ENCODE measurements around the gene BANP. TPM values are rescaled to one million over a fixed set of nuclear protein-coding genes. Genes with fewer than 3 reads are reported as not detected.

BANP gene
- total RNA-seq, 1 experiment from 2014 or later = 37.2 TPM

- DNase-seq (ENCODE audit: low read depth, low spot score) = no peak
Observed at GRCh38 chr16:88022076-88023042, 71.1 kb downstream of the BANP start.

DNA sequence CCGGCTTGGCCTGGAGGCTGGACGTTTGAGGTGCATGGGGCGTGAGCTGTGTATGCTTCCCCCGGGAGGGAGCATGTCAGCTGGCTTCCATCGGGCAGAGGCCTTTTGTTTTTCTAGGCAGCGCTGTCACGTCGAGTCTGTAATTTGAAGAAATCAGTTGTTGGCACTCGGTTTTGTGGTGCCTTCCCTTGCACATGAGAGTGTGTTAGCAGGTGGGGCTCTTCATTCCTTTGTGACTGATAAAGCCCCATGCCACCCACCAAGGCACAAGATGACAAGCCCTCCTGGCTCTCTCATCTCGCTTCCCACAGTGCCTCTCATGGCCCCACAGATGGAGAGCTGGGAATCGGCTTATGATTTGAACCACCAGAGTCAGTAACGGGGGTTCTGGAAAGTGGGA is 72.1 kb downstream of the BANP start:
- intact Hi-C loops (cut with micrococcal nuclease) = no loop called here
- no peaks in the 10 kb centered on the region for H3K9me2 ChIP-seq (ENCODE audit: insufficient read depth)
- no peaks in the 10 kb centered on the region for H3K9me3 ChIP-seq (ENCODE audit: control insufficient read depth in 1 of 2, insufficient read depth in 1 of 2, low read depth in 1 of 2, low read length in 2 of 2)
- peaks cover 0 to 3% of the 10 kb centered on the region in 2 experiments; a peak in 1 of 4 replicates for H3K36me3 ChIP-seq (ENCODE audit: control insufficient read depth in 1 of 2, insufficient read depth in 2 of 2, low read length in 2 of 2)
- H3K4me1 ChIP-seq (ENCODE audit: control insufficient read depth in 1 of 2, insufficient read depth in 2 of 2, low read length in 2 of 2) = peaks cover 6 to 24% of the 10 kb centered on the region in 2 experiments; a peak in 3 of 4 replicates
- no peak overlapping the region for H2AFZ ChIP-seq (ENCODE audit: low read depth, low read length, poor library complexity, severe bottlenecking)
- no peak overlapping the region for H3K4me2 ChIP-seq (ENCODE audit: low read length)
- no peak overlapping the region for H3K4me3 ChIP-seq (replicated peaks in 1 of 2; ENCODE audit: low read depth in 1 of 2, low read length in 2 of 2)
- BruUV-seq (replicated peaks) = no TSS peak
- ChIA-PET CTCF (interaction anchor here (1.5 kb wide), 1 partner anchor 414 kb away, joined by 3 read pairs; no protein-coding TSS in a partner anchor), RAD21 (ENCODE audit: low non-redundant PET in 1 of 2, low total read pairs in 2 of 2, uncharacterized antibody in 2 of 2, unreplicated experiment in 2 of 2) (no interaction called here), POLR2A (no interaction called here)
- no peaks in the 10 kb centered on the region for H3K27me3 ChIP-seq (ENCODE audit: insufficient read depth, low read length)
- ATAC-seq = no peak
- no peaks in the 10 kb centered on the region for H4K20me1 ChIP-seq (ENCODE audit: insufficient read depth)
- no peak overlapping the region for H3K9ac ChIP-seq (ENCODE audit: low read length)
- no peaks in the 10 kb centered on the region for H3K79me2 ChIP-seq (ENCODE audit: insufficient read depth, low read length)
- H3K27ac ChIP-seq (ENCODE audit: low read depth, low read length) = no peak overlapping the region
- no peak for DNase-seq (ENCODE audit: low read depth, low spot score)
- TF ChIP-seq TCF7L2 (IDR thresholded peaks at IDR 0.05; ENCODE audit: borderline replicate concordance, extremely low read depth, insufficient read depth, insufficient read length) (no peak), POLR2AphosphoS5 (IDR thresholded peaks at IDR 0.05; ENCODE audit: low read depth, low read length) (no peak), REST (IDR thresholded peaks at IDR 0.05; ENCODE audit: low read depth) (no peak), ATF3 (IDR thresholded peaks at IDR 0.05) (no peak), SIN3A (IDR thresholded peaks at IDR 0.05; ENCODE audit: low read depth) (no peak), POLR2A (IDR thresholded peaks at IDR 0.05; ENCODE audit: borderline replicate concordance, extremely low read depth, insufficient read depth, insufficient read length) (no peak), FOSL1 (IDR thresholded peaks at IDR 0.05; ENCODE audit: low read depth) (no peak), EZH2phosphoT487 (IDR thresholded peaks at IDR 0.05; ENCODE audit: borderline replicate concordance) (no peak), SRF (IDR thresholded peaks at IDR 0.05; ENCODE audit: low read depth) (no peak)

More at GRCh38 chr16:88022076-88023042, 71.1 kb downstream of the BANP start:
- no peak overlapping the region for H3K4me3 ChIP-seq (replicated peaks in 1 of 2; ENCODE audit: low read depth in 1 of 2, low read length in 2 of 2)
- no peak overlapping the region for H3K4me2 ChIP-seq (ENCODE audit: low read length)
- CTCF ChIA-PET = interaction anchor here (1.5 kb wide), 1 partner anchor 415 kb away, joined by 3 read pairs; no protein-coding TSS in a partner anchor
- H3K27me3 ChIP-seq (ENCODE audit: insufficient read depth, low read length) = no peaks in the 10 kb centered on the region
- POLR2A ChIA-PET = no interaction called here
- H3K9ac ChIP-seq (ENCODE audit: low read length) = no peak overlapping the region
- no peaks in the 10 kb centered on the region for H3K79me2 ChIP-seq (ENCODE audit: insufficient read depth, low read length)
- H3K36me3 ChIP-seq (ENCODE audit: control insufficient read depth in 1 of 2, insufficient read depth in 2 of 2, low read length in 2 of 2) = peaks cover 0 to under 1% of the 10 kb centered on the region in 2 experiments; a peak in 1 of 4 replicates
- intact Hi-C loops (cut with micrococcal nuclease) = no loop called here
- H4K20me1 ChIP-seq (ENCODE audit: insufficient read depth) = no peaks in the 10 kb centered on the region
- no peaks in the 10 kb centered on the region for H3K9me3 ChIP-seq (ENCODE audit: control insufficient read depth in 1 of 2, insufficient read depth in 1 of 2, low read depth in 1 of 2, low read length in 2 of 2)
- H2AFZ ChIP-seq (ENCODE audit: low read depth, low read length, poor library complexity, severe bottlenecking) = no peak overlapping the region
- BruUV-seq (replicated peaks) = no TSS peak
- RAD21 ChIA-PET (ENCODE audit: low non-redundant PET in 1 of 2, low total read pairs in 2 of 2, uncharacterized antibody in 2 of 2, unreplicated experiment in 2 of 2) = no interaction called here
- no peaks in the 10 kb centered on the region for H3K9me2 ChIP-seq (ENCODE audit: insufficient read depth)
- H3K4me1 ChIP-seq (ENCODE audit: control insufficient read depth in 1 of 2, insufficient read depth in 2 of 2, low read length in 2 of 2) = peaks cover 6 to 24% of the 10 kb centered on the region in 2 experiments; a peak in 3 of 4 replicates
- ATAC-seq = no peak
- no peak for TF ChIP-seq RAD21 (IDR thresholded peaks at IDR 0.05; ENCODE audit: low read depth)
- TF ChIP-seq, protein P1, sequence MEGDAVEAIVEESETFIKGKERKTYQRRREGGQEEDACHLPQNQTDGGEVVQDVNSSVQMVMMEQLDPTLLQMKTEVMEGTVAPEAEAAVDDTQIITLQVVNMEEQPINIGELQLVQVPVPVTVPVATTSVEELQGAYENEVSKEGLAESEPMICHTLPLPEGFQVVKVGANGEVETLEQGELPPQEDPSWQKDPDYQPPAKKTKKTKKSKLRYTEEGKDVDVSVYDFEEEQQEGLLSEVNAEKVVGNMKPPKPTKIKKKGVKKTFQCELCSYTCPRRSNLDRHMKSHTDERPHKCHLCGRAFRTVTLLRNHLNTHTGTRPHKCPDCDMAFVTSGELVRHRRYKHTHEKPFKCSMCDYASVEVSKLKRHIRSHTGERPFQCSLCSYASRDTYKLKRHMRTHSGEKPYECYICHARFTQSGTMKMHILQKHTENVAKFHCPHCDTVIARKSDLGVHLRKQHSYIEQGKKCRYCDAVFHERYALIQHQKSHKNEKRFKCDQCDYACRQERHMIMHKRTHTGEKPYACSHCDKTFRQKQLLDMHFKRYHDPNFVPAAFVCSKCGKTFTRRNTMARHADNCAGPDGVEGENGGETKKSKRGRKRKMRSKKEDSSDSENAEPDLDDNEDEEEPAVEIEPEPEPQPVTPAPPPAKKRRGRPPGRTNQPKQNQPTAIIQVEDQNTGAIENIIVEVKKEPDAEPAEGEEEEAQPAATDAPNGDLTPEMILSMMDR (IDR thresholded peaks at IDR 0.05 in 2 of 3, conservative IDR thresholded peaks at IDR 0.05 in 1 of 3; ENCODE audit: borderline replicate concordance in 1 of 3, insufficient read depth in 1 of 3, low read depth in 2 of 3, low read length in 2 of 3) = 0 out of 6 replicates have a peak, but pooled peaks of 1 of the 3 experiments have one; percentile 0
- no peak overlapping the region for H3K27ac ChIP-seq (ENCODE audit: low read depth, low read length)

Measured in HCT116 (cell line).